Progenitor cell of endocrine pancreas (in vitro differentiated cells): ENCODE data around the gene ATP10A. TPM values are rescaled to one million over a fixed set of nuclear protein-coding genes. Genes with fewer than 3 reads are reported as not detected.

ENCODE experiments used
- DNase-seq: peaks from one replicate; pipeline ENCODE4 v3.0.0; 2021; ENCODE audit warnings: low spot score; ENCODE audit not compliant: unreplicated experiment
- H3K27ac Mint-ChIP-seq: 2 replicates; pipeline ENCODE4 v1.8.0; 2021; ENCODE audit warnings: mild to moderate bottlenecking, moderate library complexity, mixed read lengths
- H3K27me3 Mint-ChIP-seq: 2 replicates; pipeline ENCODE4 v1.8.0; 2021; ENCODE audit warnings: mixed read lengths
- H3K36me3 Mint-ChIP-seq: 2 replicates; pipeline ENCODE4 v1.8.0; 2022; ENCODE audit warnings: mixed read lengths; ENCODE audit not compliant: insufficient read depth
- H3K4me1 Mint-ChIP-seq: 2 replicates; pipeline ENCODE4 v1.8.0; 2021; ENCODE audit warnings: low read depth, mixed read lengths
- H3K4me3 Mint-ChIP-seq: 2 replicates; pipeline ENCODE4 v1.8.0; 2021; ENCODE audit warnings: low read depth, mild to moderate bottlenecking, moderate library complexity, mixed read lengths
- H3K9me3 Mint-ChIP-seq: 2 replicates; pipeline ENCODE4 v1.8.0; 2021; ENCODE audit warnings: low read depth, mixed read lengths
- CTCF ChIP-seq: fragments of 200-600 bp; sonication (generic); IDR thresholded peaks from one replicate; pipeline ENCODE4 v1.5.0; 2021; ENCODE audit warnings: antibody characterized with exemption, mild to moderate bottlenecking; ENCODE audit not compliant: unreplicated experiment
- total RNA-seq: library from RNA; stranded (reverse); gene quantifications from 2 replicates; pipeline ENCODE4 v1.2.1, GENCODE V29; 2021

Gene ATP10A
- total RNA-seq, 1 donor from 2014 or later, result 0.07 TPM

- H3K9me3 Mint-ChIP-seq, result no peaks in the 10 kb centered on the region
- peaks cover 7% of the 10 kb centered on the region for H3K27me3 Mint-ChIP-seq
- no peaks in the 10 kb centered on the region for H3K36me3 Mint-ChIP-seq
- no peak for DNase-seq
- no peak overlapping the region for H3K27ac Mint-ChIP-seq
- no peak overlapping the region for H3K4me3 Mint-ChIP-seq
- no peak for TF ChIP-seq CTCF
- no peaks in the 10 kb centered on the region for H3K4me1 Mint-ChIP-seq
These were observed 67.4 kb downstream of the ATP10A start for GRCh38 chr15:25795712-25796111.

DNA sequence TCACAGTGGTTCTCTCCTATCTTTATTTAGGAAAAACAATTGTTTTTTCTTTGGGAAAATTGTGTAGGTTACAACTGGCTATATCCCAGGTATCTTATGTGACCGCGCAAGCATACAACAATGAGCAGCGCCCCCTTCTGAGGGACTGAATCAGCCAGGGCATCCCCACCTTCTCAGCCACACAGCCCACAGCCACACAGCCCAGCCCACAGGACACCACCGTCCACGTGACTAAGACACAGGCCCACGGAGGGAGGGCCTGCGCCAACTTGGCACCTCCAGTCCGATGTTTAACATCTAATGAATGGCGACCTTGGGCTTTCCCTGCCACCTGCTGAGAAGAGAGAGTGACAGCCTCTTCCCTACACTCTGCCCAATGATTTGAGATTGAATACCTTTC lies 68.1 kb downstream of the ATP10A start:
- Mint-ChIP-seq H3K36me3 (no peaks in the 10 kb centered on the region), H3K4me3 (no peak overlapping the region), H3K27me3 (peaks cover 3% of the 10 kb centered on the region), H3K9me3 (no peaks in the 10 kb centered on the region), H3K27ac (no peak overlapping the region), H3K4me1 (no peaks in the 10 kb centered on the region)
- no peak for TF ChIP-seq CTCF
- DNase-seq, result no peak

DNA sequence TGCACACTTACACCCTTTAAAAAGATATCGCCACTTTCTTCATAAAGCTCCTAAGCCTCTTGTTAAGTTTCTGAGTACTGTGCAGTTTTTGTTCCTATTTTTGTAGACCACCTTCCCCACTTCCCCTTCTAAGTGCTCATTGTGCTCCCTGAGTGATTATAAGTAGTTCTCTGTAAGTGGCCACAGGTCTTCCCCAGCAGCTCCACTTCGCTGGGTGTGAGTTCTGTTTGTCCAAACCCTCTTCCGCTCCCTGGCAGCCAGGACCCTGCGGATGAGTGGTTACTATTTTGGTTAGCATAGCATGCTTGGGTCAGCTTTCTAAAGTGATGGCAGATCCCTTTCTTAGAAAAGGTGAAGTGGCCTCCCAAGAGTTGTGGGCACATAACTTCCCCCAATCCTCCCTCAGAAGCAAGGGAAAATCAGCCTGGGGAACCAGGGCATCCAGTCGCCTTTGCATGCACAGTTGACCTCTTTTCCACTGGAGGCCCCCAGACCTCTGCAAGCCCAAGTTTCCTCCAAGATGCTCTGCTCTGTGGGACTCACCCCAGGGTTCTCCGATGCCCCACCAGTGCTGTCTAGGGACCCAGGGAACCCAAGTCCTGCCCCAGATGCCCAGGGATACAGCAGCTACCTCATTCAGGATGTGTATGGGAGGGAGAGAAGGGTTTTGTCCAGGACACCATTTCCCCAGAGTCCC lies 69.6 kb downstream of the ATP10A start:
- Mint-ChIP-seq H3K27ac (no peak overlapping the region), H3K4me3 (no peak overlapping the region), H3K4me1 (no peaks in the 10 kb centered on the region), H3K36me3 (no peaks in the 10 kb centered on the region), H3K9me3 (no peaks in the 10 kb centered on the region), H3K27me3 (no peaks in the 10 kb centered on the region)
- DNase-seq, result no peak
- TF ChIP-seq CTCF, result no peak

GRCh38 chr15:25792128-25792527 lies 71.0 kb downstream of the ATP10A start:
- Mint-ChIP-seq H3K27me3 (no peaks in the 10 kb centered on the region), H3K9me3 (no peaks in the 10 kb centered on the region), H3K4me3 (no peak overlapping the region), H3K36me3 (no peaks in the 10 kb centered on the region), H3K27ac (no peak overlapping the region), H3K4me1 (no peaks in the 10 kb centered on the region)
- no peak for DNase-seq
- no peak for TF ChIP-seq CTCF

DNA sequence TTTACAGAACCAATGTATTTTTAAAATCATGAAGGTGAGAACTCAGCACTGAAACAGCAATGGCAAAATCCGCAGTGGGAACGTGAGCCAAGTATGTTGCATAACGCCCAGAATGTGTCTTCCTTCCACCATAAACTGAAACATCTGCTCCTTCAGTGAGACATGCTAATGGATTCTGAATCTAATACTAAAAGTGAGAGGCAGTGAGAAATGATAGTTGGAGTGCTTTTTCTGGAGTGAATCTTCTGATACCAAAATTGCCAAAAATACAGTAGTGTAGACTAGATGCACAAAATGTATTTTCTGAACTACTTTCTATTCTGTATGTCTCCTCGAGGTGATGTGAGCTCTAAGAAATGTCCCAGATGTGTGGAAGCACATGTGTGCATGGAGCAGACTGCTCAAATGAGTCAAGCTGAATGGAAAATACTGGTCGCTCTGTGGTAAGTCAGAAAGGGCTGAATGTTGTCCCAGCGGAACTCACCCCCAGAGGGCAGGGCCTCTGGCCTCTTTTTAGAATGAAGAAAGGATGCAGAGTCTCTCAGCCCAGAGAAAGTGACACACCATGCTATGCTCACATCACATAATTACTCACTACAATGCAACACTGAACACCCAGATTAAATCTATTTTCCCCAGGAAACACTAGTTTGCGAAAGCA lies 73.0 kb downstream of the ATP10A start:
- Mint-ChIP-seq H3K27ac (no peak overlapping the region), H3K9me3 (no peaks in the 10 kb centered on the region)

More for the DNA sequence above, 73.0 kb downstream of the ATP10A start:
- no peak for TF ChIP-seq CTCF
- Mint-ChIP-seq H3K27me3 (no peaks in the 10 kb centered on the region), H3K36me3 (no peaks in the 10 kb centered on the region), H3K4me3 (no peak overlapping the region), H3K4me1 (no peaks in the 10 kb centered on the region)
- DNase-seq, result no peak
